ENCODE measurements around the gene ZBTB32.

DNA sequence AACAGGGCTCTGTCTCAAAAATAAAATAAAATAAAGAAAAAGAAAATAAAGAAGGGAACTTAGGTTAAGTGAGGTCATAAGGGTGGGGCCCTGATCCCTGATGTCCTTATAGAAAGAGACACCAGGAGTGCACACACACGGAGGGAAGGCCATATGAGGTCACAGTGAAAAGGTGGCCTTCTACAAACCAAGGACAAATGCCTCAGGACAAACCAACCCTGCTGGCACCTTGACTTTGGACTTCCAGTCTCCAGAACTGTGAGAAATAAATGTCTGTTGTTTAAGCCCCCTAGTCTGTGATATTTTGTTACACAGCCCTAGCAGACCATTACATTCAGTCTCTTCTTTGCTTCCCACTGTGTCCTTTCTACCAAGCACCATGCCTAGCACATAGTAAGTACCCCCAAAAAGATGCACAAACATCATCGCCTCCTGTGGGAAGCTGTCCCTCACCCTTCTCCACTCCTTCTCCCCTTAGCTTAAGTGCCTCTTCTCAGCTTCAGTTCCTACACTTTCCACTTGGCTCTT, 8.4 kb upstream of the ZBTB32 start:
- TF ChIP-seq POLR2A (IDR thresholded peaks at IDR 0.05; ENCODE audit: low read length) (no peak), GATA1 (IDR thresholded peaks at IDR 0.05; ENCODE audit: low read depth, low read length) (no peak)
